Adrenal gland (tissue), 5 donors: Measurements from ENCODE around the gene DKK2.

Experiments used
- CTCF ChIP-seq, 6 experiments: fragments of 450-650 bp in 4 of 6; fragments of 200-600 bp in 2 of 6; sonication (generic) in 1 of 6; IDR thresholded peaks; 1 replicate in 5 of 6; 2 replicates in 1 of 6; pipeline versions ENCODE4 v1.5.1 to v1.8.0; 2016 to 2021; ENCODE audit warnings: antibody characterized with exemption in 6 of 6, mild to moderate bottlenecking in 2 of 6, moderate library complexity in 1 of 6
- POLR2A ChIP-seq, 2 donors: fragments of 450-650 bp; IDR thresholded peaks; one replicate each; pipeline ENCODE4 v1.6.1; 2017; ENCODE audit warnings: antibody characterized with exemption in 2 of 2, mild to moderate bottlenecking in 2 of 2, moderate library complexity in 1 of 2
- donor health status: DM: no; HTN: no; CAD: no.

GRCh38 chr4:107035819-107036583 is at the start of gene DKK2:
- TF ChIP-seq POLR2A (IDR thresholded peaks at IDR 0.05) (no peak), CTCF (IDR thresholded peaks at IDR 0.05) (no peak)
